AG09309 (cell line): ENCODE results near the gene TMEM80.

Experiments
- DNase-seq: peaks from one replicate; pipeline ENCODE4 v3.0.0-alpha.2; 2010; ENCODE audit warnings: low read depth
- H3K4me3 ChIP-seq: 2 replicates; pipeline ENCODE4 v1.5.1; 2011; ENCODE audit warnings: mild to moderate bottlenecking, low read depth, low read length, moderate library complexity; ENCODE audit not compliant: control insufficient read depth
- CTCF ChIP-seq: IDR thresholded peaks from 2 replicates; pipeline ENCODE4 v1.5.1; 2011; ENCODE audit warnings: mild to moderate bottlenecking, low read depth, low read length, inconsistent platforms; ENCODE audit not compliant: insufficient read depth, control insufficient read depth; ENCODE audit errors: missing control alignments

Gene TMEM80

GRCh38 chr11:656426-656825 lies 39.2 kb upstream of the TMEM80 start:
- H3K4me3 ChIP-seq = no peak overlapping the region
- TF ChIP-seq CTCF = no peak
- DNase-seq = no peak

GRCh38 chr11:656866-657265 lies 38.8 kb upstream of the TMEM80 start:
- DNase-seq = no peak
- no peak for TF ChIP-seq CTCF
- no peak overlapping the region for H3K4me3 ChIP-seq

GRCh38 chr11:657691-658126 lies 37.9 kb upstream of the TMEM80 start:
- no peak for DNase-seq
- TF ChIP-seq CTCF = no peak
- no peak overlapping the region for H3K4me3 ChIP-seq

GRCh38 chr11:659532-660085 lies 36.0 kb upstream of the TMEM80 start:
- no peak for DNase-seq
- TF ChIP-seq CTCF = no peak
- no peak overlapping the region for H3K4me3 ChIP-seq

GRCh38 chr11:660281-660680 lies 35.3 kb upstream of the TMEM80 start:
- TF ChIP-seq CTCF = no peak
- DNase-seq = no peak
- no peak overlapping the region for H3K4me3 ChIP-seq

GRCh38 chr11:660681-661444 lies 34.8 kb upstream of the TMEM80 start:
- no peak overlapping the region for H3K4me3 ChIP-seq
- no peak for TF ChIP-seq CTCF

More at GRCh38 chr11:660681-661444, 34.8 kb upstream of the TMEM80 start:
- DNase-seq = no peak
